AG04450 (cell line): Measurements from ENCODE around the gene VPS36. TPM values are rescaled to one million over a fixed set of nuclear protein-coding genes. Genes with fewer than 3 reads are reported as not detected.

Experiments used
- CTCF ChIA-PET: fragments of 300-600, 350-600 bp; formaldehyde crosslinking; extraction: SDS; loops from one replicate; lab custom pipeline; 2022; ENCODE audit warnings: antibody characterized with exemption, inconsistent platforms; lab: Charles Lee
- POLR2A ChIA-PET: fragments of 350-600 bp; formaldehyde crosslinking; extraction: SDS; loops from one replicate; lab custom pipeline; 2021; ENCODE audit warnings: antibody characterized with exemption, inconsistent platforms; lab: Yijun Ruan, JAX
- DNase-seq: peaks from one replicate; pipeline ENCODE4 v3.0.0-alpha.2; 2011; ENCODE audit warnings: low read depth, low spot score
- H3K27ac ChIP-seq: one replicate; pipeline ENCODE4 v1.5.1; 2012; ENCODE audit warnings: low read depth, low read length, control low read depth
- H3K27me3 ChIP-seq: one replicate; pipeline ENCODE4 v1.6.0; 2012; ENCODE audit warnings: low read length; ENCODE audit not compliant: control insufficient read depth, insufficient read depth
- H3K4me3 ChIP-seq: 2 replicates; pipeline ENCODE4 v1.5.1; 2011; ENCODE audit warnings: mild to moderate bottlenecking, low read depth, low read length, control low read depth
- H3K9me3 ChIP-seq: 2 replicates; pipeline ENCODE4 v1.5.1; 2012; ENCODE audit warnings: low read length; ENCODE audit not compliant: control insufficient read depth, insufficient read depth
- polyA plus RNA-seq: library from polyadenylated mRNA; depleted of rRNA; stranded (reverse); fragments of >200 nt; gene quantifications from 2 replicates; pipeline ENCODE4 v1.2.3, GENCODE V29; 2011
- TF ChIP-seq, protein P1 (sequence below): IDR thresholded peaks from 2 replicates; pipeline ENCODE4 v1.5.1; 2011; ENCODE audit warnings: low read depth, low read length, control low read depth, inconsistent platforms

The VPS36 gene
- polyA plus RNA-seq, 1 experiment = 24.2 TPM

DNA sequence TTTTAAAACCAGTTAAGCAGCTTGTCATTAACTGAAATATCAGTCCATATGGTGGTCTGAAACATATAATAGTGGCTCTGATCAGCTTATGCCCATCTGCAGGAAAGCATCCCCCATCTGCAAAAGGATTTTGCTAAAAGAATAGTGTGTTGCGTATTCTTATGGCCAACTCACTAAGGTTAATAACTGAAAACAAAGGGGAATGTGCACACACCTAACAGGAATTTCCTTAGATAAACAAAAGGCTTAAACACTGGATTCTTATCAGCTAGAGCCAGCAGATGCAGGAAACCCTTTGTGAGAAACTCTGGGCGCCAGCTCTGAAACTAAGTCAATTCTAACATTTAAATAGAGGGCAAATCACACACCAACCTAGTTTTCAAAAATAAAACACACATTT lies 22.1 kb downstream of the VPS36 start:
- CTCF ChIA-PET = interaction anchor here (1.0 to 1.8 kb wide), 4 partner anchors 19 to 76 kb away, joined by 3 to 17 read pairs (median 6); partner anchors contain the start of gene VPS36
- Histone ChIP-seq H3K9me3 (no peaks in the 10 kb centered on the region), H3K4me3 (no peak overlapping the region), H3K27me3 (no peaks in the 10 kb centered on the region), H3K27ac (no peak overlapping the region)
- peak; percentile 41 for DNase-seq
- POLR2A ChIA-PET = no interaction called here
- TF ChIP-seq, protein P1, sequence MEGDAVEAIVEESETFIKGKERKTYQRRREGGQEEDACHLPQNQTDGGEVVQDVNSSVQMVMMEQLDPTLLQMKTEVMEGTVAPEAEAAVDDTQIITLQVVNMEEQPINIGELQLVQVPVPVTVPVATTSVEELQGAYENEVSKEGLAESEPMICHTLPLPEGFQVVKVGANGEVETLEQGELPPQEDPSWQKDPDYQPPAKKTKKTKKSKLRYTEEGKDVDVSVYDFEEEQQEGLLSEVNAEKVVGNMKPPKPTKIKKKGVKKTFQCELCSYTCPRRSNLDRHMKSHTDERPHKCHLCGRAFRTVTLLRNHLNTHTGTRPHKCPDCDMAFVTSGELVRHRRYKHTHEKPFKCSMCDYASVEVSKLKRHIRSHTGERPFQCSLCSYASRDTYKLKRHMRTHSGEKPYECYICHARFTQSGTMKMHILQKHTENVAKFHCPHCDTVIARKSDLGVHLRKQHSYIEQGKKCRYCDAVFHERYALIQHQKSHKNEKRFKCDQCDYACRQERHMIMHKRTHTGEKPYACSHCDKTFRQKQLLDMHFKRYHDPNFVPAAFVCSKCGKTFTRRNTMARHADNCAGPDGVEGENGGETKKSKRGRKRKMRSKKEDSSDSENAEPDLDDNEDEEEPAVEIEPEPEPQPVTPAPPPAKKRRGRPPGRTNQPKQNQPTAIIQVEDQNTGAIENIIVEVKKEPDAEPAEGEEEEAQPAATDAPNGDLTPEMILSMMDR = no peak

DNA sequence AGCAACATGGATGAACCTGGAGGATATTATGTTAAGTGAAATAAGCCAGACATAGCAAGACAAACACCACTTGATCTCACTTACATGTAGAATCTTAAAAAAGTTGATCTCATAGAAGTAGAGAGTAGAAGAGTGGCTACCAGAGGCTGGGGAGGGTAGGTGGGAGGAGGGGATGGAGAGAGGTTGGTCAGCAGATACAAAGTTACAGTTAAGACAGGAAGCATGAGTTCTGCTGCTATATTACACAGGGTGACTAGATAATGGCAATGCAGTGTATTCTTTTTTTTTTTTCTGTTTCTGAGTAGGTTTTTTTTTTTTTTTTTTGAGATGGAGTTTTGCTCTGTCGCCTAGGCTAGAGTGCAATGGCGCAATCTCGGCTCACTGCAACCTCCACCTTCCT lies 29.2 kb downstream of the VPS36 start:
- ChIA-PET POLR2A (interaction anchor here (0.7 kb wide), 1 partner anchor 968 kb away, joined by 9 read pairs; no protein-coding TSS in a partner anchor), CTCF (no interaction called here)
- no peaks in the 10 kb centered on the region for H3K9me3 ChIP-seq
- no peak overlapping the region for H3K27ac ChIP-seq
- no peak overlapping the region for H3K4me3 ChIP-seq
- H3K27me3 ChIP-seq = no peaks in the 10 kb centered on the region
- no peak for DNase-seq
- TF ChIP-seq, protein P1 = no peak

DNA sequence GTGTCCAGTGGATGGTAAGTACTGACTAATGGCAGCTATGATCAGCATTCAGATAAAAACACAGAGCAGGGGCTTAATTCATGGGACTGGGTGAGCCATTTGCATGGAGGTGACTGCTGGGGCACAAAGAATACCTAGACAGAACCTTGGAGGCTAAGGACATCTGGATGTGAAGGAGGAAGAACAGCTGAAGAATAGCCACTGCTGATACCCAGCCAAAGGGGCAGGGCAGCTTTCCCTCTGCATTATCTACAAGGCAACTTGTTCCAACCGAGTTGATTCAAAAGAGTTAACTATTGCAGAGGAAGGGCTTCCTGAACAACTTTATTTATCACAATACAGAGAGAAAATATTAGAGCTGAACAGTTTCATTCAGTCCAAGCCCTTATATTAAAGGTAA lies 31.4 kb downstream of the VPS36 start:
- CTCF ChIA-PET = interaction anchor here (1.0 kb wide), 1 partner anchor 32 kb away, joined by 9 read pairs; no protein-coding TSS in a partner anchor
- Histone ChIP-seq H3K9me3 (no peaks in the 10 kb centered on the region), H3K4me3 (no peak overlapping the region), H3K27me3 (no peaks in the 10 kb centered on the region), H3K27ac (no peak overlapping the region)
- POLR2A ChIA-PET = no interaction called here
- DNase-seq = no peak
- TF ChIP-seq, protein P1 = no peak

DNA sequence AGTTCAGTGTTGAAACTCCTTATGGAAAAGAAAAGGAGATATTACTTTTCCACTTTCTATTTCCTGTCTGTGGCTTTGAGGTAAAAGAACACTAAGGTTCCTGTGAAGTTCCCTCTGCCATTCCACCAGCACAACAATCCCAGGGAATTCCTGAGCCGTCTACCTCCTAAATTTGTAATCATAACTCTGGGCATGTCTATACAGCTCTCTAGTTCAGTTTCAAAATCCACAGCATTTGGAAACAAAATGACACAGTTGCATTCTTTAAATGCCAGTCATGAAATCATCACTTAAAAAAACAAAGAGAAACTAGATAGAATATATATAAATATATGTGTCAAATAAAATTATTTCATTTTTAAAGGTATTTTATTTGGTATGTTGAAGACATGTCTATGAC lies 35.5 kb downstream of the VPS36 start:
- POLR2A ChIA-PET = interaction anchor here (0.6 to 1.1 kb wide), 2 partner anchors 35 to 202 kb away, joined by 3 to 4 read pairs; partner anchors contain the start of gene VPS36
- H3K9me3 ChIP-seq = no peaks in the 10 kb centered on the region
- H3K27me3 ChIP-seq = no peaks in the 10 kb centered on the region
- TF ChIP-seq, protein P1 = no peak
- H3K27ac ChIP-seq = peak overlapping the region; percentile 80
- CTCF ChIA-PET = interaction anchor here (1.7 to 2.3 kb wide), 2 partner anchors 35 to 71 kb away, joined by 4 to 31 read pairs; partner anchors contain the start of gene VPS36
- DNase-seq = no peak
- no peak overlapping the region for H3K4me3 ChIP-seq

DNA sequence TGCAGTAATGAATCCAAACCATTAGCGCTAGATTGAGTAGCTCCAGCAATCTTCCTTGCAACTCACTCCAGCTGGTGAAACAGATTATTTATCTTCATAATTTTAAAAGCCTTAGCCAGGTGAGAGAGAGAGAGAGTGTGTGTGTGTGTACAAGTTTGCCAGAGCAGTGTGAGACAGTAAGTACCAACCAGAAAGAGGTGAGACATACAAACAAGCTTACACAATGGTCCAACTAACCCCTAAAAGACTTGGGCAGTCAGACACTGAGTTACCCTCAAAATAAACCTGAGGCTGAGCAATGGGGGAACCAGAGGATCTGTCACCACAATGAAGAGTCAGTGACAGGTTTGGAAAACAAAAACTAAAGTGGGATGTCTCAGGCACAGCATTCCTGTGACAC lies 36.4 kb downstream of the VPS36 start:
- CTCF ChIA-PET = interaction anchor here (5.8 kb wide), 1 partner anchor 36 kb away, joined by 40 read pairs; the partner anchor contains the start of gene VPS36

More for the DNA sequence above, 36.4 kb downstream of the VPS36 start:
- Histone ChIP-seq H3K27me3 (no peaks in the 10 kb centered on the region), H3K27ac (peak overlapping the region; percentile 80), H3K9me3 (no peaks in the 10 kb centered on the region), H3K4me3 (no peak overlapping the region)
- no peak for DNase-seq
- POLR2A ChIA-PET = no interaction called here
- TF ChIP-seq, protein P1 = no peak
